Mesendoderm (in vitro differentiated cells): ENCODE data around the gene HTT.

Source experiments
- DNase-seq: peaks from one replicate; pipeline ENCODE4 v3.0.0; 2013
- H2AK5ac ChIP-seq: 2 replicates; pipeline ENCODE4 v1.6.1; 2013; ENCODE audit warnings: low read length, inconsistent platforms
- H2BK120ac ChIP-seq: 2 replicates; pipeline ENCODE4 v1.6.1; 2013; ENCODE audit warnings: low read depth, mild to moderate bottlenecking, low read length, moderate library complexity, mixed read lengths
- H2BK15ac ChIP-seq: replicated peaks from 2 replicates; pipeline ENCODE4 v1.6.1; 2013; ENCODE audit warnings: low read depth, mild to moderate bottlenecking, moderate library complexity
- H2BK5ac ChIP-seq: 2 replicates; pipeline ENCODE4 v1.6.1; 2013; ENCODE audit warnings: low read length, inconsistent platforms
- H3K18ac ChIP-seq: 2 replicates; pipeline ENCODE4 v1.6.1; 2013; ENCODE audit warnings: mild to moderate bottlenecking, low read length, mixed read lengths
- H3K23ac ChIP-seq: one replicate; pipeline ENCODE4 v1.6.1; 2013; ENCODE audit warnings: low read length
- H3K27ac ChIP-seq: 2 replicates; pipeline ENCODE4 v1.5.1; 2013; ENCODE audit warnings: low read depth, mild to moderate bottlenecking, inconsistent platforms, low read length, moderate library complexity
- H3K27me3 ChIP-seq: 2 replicates; pipeline ENCODE4 v1.6.1; 2013; ENCODE audit warnings: low read length, control low read depth, mild to moderate bottlenecking, inconsistent platforms; ENCODE audit not compliant: insufficient read depth, poor library complexity
- H3K36me3 ChIP-seq: 2 replicates; pipeline ENCODE4 v1.6.1; 2013; ENCODE audit warnings: low read length, inconsistent platforms; ENCODE audit not compliant: control insufficient read depth, insufficient read depth
- H3K4ac ChIP-seq: one replicate; pipeline ENCODE4 v1.6.1; 2013; ENCODE audit warnings: low read depth, mild to moderate bottlenecking, low read length, moderate library complexity
- H3K4me1 ChIP-seq: 2 replicates; pipeline ENCODE4 v1.6.1; 2013; ENCODE audit warnings: low read depth, low read length, inconsistent platforms; ENCODE audit not compliant: control insufficient read depth
- H3K4me2 ChIP-seq: 2 replicates; pipeline ENCODE4 v1.6.1; 2013; ENCODE audit warnings: low read length
- H3K4me3 ChIP-seq: 2 replicates; pipeline ENCODE4 v1.5.1; 2013; ENCODE audit warnings: mild to moderate bottlenecking, low read length
- H3K56ac ChIP-seq: one replicate; pipeline ENCODE4 v1.6.1; 2013; ENCODE audit warnings: low read length
- H3K79me1 ChIP-seq: 2 replicates; pipeline ENCODE4 v1.6.1; 2013; ENCODE audit warnings: low read length, inconsistent platforms
- H3K79me2 ChIP-seq: 2 replicates; pipeline ENCODE4 v1.6.1; 2013; ENCODE audit warnings: mild to moderate bottlenecking, low read length; ENCODE audit not compliant: control insufficient read depth, insufficient read depth
- H3K9ac ChIP-seq: 2 replicates; pipeline ENCODE4 v1.6.1; 2013; ENCODE audit warnings: low read length, inconsistent platforms
- H4K5ac ChIP-seq: one replicate; pipeline ENCODE4 v1.6.1; 2013; ENCODE audit warnings: low read length
- H4K8ac ChIP-seq: one replicate; pipeline ENCODE4 v1.6.1; 2013; ENCODE audit warnings: low read depth, mild to moderate bottlenecking, control low read depth, low read length, moderate library complexity
- WGBS: extraction: QIAGEN DNeasy Blood & Tissue Kit; methylation state at CpG from one replicate; pipeline ENCODE4 v1.1.7; 2013; ENCODE audit warnings: low lambda C conversion rate, missing lambda C conversion rate; ENCODE audit not compliant: insufficient coverage; ENCODE audit errors: extremely low coverage; 5-methylcytosine and 5-hydroxymethylcytosine counted together

Gene HTT

GRCh38 chr4:3285558-3286334 lies 211.3 kb downstream of the HTT start:
- Histone ChIP-seq H2BK5ac (no peak overlapping the region), H2AK5ac (no peak overlapping the region), H2BK15ac (no peak overlapping the region), H3K9ac (no peak overlapping the region), H3K36me3 (no peaks in the 10 kb centered on the region), H3K18ac (no peak overlapping the region), H4K8ac (no peak overlapping the region), H3K4ac (no peak overlapping the region), H3K4me1 (no peaks in the 10 kb centered on the region), H3K79me1 (no peaks in the 10 kb centered on the region), H3K4me2 (no peak overlapping the region), H3K79me2 (no peaks in the 10 kb centered on the region), H3K4me3 (no peak overlapping the region), H3K56ac (no peak overlapping the region), H3K27ac (no peak overlapping the region), H2BK120ac (no peak overlapping the region), H4K5ac (no peak overlapping the region), H3K23ac (no peak overlapping the region), H3K27me3 (no peaks in the 10 kb centered on the region)
- peak; percentile 6 for DNase-seq
- WGBS, result no CpG with 5 or more reads among the region's 38 CpGs

DNA sequence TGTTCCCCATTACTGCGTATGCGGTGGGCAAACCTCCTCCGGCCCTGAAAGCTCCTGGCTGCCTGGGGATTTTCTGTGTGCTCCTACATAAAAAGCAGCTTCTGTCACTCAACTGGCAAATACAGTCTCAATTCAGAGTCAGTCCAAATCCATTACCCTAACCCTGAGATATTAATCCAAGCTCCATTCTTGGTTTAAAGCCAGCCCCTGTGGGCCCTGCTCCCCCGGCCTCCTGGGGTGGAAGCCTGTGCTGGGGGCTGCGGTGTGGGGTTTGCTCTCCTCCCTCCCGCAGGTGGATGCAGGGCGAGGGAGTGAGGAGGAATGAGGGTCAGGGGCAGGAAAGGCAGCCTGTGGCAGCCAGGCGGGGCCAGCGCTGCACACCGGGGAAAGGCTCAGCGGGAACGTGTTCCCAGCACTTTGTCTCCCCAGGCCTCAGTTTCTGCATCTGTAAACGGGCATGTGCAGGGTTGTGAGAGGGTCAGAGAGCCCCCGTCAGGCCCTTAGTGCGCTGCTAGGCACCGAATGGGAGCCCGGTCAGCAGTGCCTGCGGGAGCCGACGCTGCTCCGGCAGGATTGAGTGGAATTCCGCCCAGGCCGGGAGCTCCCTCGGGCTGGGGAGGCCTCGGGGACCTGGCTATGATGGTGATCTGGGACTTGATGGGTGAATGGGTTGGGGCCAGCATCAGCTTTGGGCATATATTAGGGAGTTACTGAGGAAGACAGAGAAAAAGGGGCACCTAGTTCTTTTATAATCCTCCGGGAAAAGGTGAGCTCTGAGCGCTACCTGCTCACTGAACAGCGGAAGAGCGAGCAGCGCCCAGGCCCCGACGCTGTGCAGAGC lies 212.1 kb downstream of the HTT start:
- Histone ChIP-seq H4K5ac (no peak overlapping the region), H4K8ac (no peak overlapping the region), H3K4ac (no peak overlapping the region), H3K56ac (no peak overlapping the region), H3K79me1 (no peaks in the 10 kb centered on the region), H3K27me3 (no peaks in the 10 kb centered on the region), H3K36me3 (no peaks in the 10 kb centered on the region), H3K23ac (no peak overlapping the region), H3K4me1 (no peaks in the 10 kb centered on the region), H2AK5ac (no peak overlapping the region), H3K4me2 (no peak overlapping the region), H3K9ac (no peak overlapping the region), H3K79me2 (no peaks in the 10 kb centered on the region), H3K18ac (no peak overlapping the region), H2BK120ac (no peak overlapping the region), H2BK5ac (no peak overlapping the region), H3K4me3 (no peak overlapping the region), H2BK15ac (no peak overlapping the region), H3K27ac (no peak overlapping the region)
- no peak for DNase-seq
- WGBS, result no CpG with 5 or more reads among the region's 32 CpGs

DNA sequence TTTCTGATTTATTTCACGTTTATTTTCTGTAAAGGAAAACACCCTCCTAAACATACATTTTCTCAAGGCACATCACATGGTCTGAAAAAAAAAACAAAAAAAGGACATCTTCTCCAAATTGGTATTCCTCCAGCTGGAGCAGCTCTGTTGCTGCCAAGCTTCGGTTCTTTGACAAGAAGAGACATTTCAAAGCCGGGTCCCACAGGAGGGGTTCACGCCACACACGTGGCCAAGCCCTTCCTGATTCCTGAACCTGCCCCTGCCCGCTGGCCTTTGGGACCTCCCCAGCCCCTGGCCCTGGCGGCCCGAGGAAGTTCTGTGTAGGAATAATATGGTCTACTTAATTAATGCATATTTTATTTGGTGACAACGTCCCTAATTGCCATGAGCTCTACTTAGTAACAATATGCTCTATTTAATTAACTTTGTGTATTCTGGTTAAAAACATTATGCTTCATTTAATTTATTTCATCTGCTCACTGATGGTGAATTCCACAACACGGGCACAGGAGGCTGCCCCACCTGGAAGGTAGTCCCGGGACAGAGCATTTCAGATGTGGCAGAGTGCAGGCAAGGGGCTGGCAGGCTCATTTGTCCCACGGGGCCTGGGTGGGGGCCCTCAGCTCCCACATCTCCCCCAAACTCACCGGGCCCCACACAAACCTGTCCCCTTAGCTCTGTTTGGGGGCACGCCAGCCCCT lies 212.9 kb downstream of the HTT start:
- Histone ChIP-seq H3K4me2 (no peak overlapping the region), H4K5ac (no peak overlapping the region), H2BK120ac (no peak overlapping the region), H3K23ac (no peak overlapping the region), H3K9ac (no peak overlapping the region), H4K8ac (no peak overlapping the region), H3K18ac (no peak overlapping the region), H3K79me2 (no peaks in the 10 kb centered on the region), H3K79me1 (no peaks in the 10 kb centered on the region), H2BK5ac (no peak overlapping the region), H3K4me1 (no peaks in the 10 kb centered on the region), H3K36me3 (no peaks in the 10 kb centered on the region), H3K56ac (no peak overlapping the region), H3K27ac (no peak overlapping the region), H2BK15ac (no peak overlapping the region), H3K27me3 (no peaks in the 10 kb centered on the region), H3K4me3 (no peak overlapping the region), H2AK5ac (no peak overlapping the region), H3K4ac (no peak overlapping the region)
- no CpG with 5 or more reads among the region's 14 CpGs for WGBS
- DNase-seq, result no peak

- no CpG with 5 or more reads among the region's 24 CpGs for WGBS
Measured at GRCh38 chr4:3287972-3288570, 213.6 kb downstream of the HTT start.

GRCh38 chr4:3288571-3289094 lies 214.2 kb downstream of the HTT start:
- Histone ChIP-seq H2BK5ac (no peak overlapping the region), H3K27ac (no peak overlapping the region), H4K8ac (no peak overlapping the region), H3K9ac (no peak overlapping the region), H2AK5ac (no peak overlapping the region), H3K4me1 (no peaks in the 10 kb centered on the region), H3K56ac (no peak overlapping the region), H3K4me3 (no peak overlapping the region), H3K79me1 (no peaks in the 10 kb centered on the region), H3K18ac (no peak overlapping the region), H2BK15ac (no peak overlapping the region), H3K27me3 (no peaks in the 10 kb centered on the region), H3K79me2 (no peaks in the 10 kb centered on the region), H3K23ac (no peak overlapping the region), H3K36me3 (no peaks in the 10 kb centered on the region), H4K5ac (no peak overlapping the region), H3K4me2 (no peak overlapping the region), H3K4ac (no peak overlapping the region), H2BK120ac (no peak overlapping the region)
- DNase-seq, result no peak
- WGBS, result no CpG with 5 or more reads among the region's 11 CpGs

More at GRCh38 chr4:3287972-3288570, 213.6 kb downstream of the HTT start:
- Histone ChIP-seq H2AK5ac (no peak overlapping the region), H4K5ac (no peak overlapping the region), H3K36me3 (no peaks in the 10 kb centered on the region), H3K79me1 (no peaks in the 10 kb centered on the region), H2BK15ac (no peak overlapping the region), H2BK120ac (no peak overlapping the region), H3K27ac (no peak overlapping the region), H3K4ac (no peak overlapping the region), H3K23ac (no peak overlapping the region), H3K4me1 (no peaks in the 10 kb centered on the region), H3K79me2 (no peaks in the 10 kb centered on the region), H2BK5ac (no peak overlapping the region), H3K18ac (no peak overlapping the region), H3K27me3 (no peaks in the 10 kb centered on the region), H3K9ac (no peak overlapping the region), H4K8ac (no peak overlapping the region), H3K4me3 (no peak overlapping the region), H3K56ac (no peak overlapping the region), H3K4me2 (no peak overlapping the region)
- DNase-seq, result no peak
